Suppressor macrophage treated with lipopolysaccharide for 1 hour (primary cell): ENCODE data around the gene FARS2.

Experiments used
- DNase-seq, 3 donors: peaks; one replicate each; pipeline ENCODE4 v3.0.0-alpha.2; 2020 to 2022

Gene FARS2

DNA sequence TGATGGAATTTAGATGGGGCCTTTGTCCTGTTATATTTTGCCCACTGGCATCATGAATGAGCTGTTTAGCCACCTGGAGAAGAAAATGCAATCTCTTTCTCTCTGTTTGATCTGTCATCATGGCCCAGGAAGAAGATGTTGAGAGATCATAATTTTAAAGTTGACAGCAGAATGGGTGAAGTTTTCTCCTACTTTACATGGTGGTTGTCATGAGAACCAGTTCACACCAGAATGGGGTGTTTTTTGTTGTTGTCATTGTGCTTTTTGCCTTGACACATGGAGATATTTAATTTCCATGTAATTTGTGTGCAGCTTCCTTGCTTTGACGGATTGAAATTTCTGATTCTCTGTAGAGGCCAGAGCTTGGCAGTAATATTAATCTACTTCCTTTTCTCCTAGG is 122.5 kb downstream of the FARS2 start:
- DNase-seq = no peak

DNA sequence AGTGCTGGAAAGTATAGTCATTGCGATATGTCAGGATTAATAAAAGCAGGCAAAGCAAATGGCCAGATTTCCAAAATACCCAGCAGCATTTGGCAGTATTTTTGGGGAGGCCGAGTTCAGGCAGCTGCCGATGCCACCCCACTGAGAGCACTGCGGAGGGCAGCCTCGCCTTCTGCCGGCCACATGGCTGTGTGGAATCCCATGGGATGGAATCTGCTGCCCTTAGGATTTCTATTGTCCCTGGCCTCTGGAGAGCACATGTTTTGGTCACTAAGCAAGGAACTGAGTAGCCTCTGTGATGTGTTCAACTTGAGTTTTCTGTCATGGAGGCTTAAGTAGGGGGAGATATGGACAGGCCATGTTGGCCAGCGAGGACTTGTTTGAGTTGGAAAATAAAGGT is 123.0 kb downstream of the FARS2 start:
- DNase-seq = no peak

- DNase-seq = no peak
Observed at GRCh38 chr6:5388326-5388725, 127.0 kb downstream of the FARS2 start.

GRCh38 chr6:5389086-5389745 is 127.9 kb downstream of the FARS2 start:
- DNase-seq = no peak

- no peak for DNase-seq
Observed at GRCh38 chr6:5390177-5390576, 128.9 kb downstream of the FARS2 start.

DNA sequence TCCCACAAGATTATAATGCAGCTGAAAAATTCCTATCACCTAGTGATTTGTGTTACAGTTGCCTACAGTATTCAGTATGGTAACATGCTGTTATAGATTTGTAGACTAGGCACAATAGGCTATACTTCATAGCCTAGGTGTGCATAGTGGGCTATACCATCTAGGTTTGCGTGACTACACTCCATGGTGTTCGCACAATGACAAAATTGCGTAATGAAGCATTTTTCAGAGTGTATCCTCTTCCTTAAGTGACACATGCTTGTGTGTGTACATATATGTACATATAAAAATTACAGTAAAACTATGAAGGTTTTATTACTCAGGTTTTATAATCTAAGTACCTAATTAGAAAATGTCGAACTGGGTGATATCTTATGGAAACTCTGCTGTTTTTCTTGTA is 133.0 kb downstream of the FARS2 start:
- DNase-seq = peak in 1 of 3 donors; percentile 10

- no peak for DNase-seq
Observed at GRCh38 chr6:5395719-5396118, 134.4 kb downstream of the FARS2 start.

DNA sequence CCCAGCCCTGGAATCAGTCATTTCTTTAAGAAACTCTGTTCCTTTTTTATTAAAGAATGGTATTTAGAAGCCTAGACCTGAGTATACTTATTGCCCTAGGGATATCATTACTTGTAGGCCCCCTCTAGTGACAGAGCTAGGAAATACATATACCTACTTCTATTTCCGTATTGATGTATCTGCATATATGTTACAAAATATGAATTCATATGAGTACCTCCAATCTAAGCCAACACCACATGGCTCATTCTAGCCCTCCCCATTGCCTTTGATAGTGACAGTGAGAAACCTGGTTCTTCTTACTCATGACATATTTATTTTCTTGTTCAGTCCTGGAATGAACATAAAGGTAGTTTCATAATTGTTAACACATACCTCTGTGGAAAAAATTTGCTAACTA is 137.2 kb downstream of the FARS2 start:
- peak; percentile 64 to 76 (median 66) for DNase-seq

- DNase-seq = no peak
Observed at GRCh38 chr6:5399391-5399790, 138.1 kb downstream of the FARS2 start.

- DNase-seq = peak; percentile 27 to 54 (median 33)
Observed at GRCh38 chr6:5401845-5402738, 140.8 kb downstream of the FARS2 start.

GRCh38 chr6:5403076-5403475 is 141.8 kb downstream of the FARS2 start:
- no peak for DNase-seq

DNA sequence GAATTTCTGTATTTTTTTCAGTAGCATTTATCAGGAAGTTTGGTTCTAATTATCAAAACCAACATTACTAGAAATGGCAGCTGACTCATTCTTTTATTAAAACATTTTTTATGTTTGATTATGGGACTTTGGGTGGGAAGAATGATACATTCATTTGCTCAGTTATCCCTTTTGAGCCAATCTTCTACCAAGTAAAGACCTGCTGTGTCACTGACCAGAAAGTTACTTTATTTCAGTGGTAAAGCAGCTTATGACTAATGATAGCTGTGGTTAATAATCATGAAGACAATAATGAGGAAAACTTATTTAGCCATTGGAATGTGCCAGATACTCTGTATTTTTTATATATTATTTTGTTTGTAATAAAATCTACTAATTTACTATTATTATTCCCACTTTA is 142.3 kb downstream of the FARS2 start:
- DNase-seq = peak in 1 of 3 donors; percentile 14

GRCh38 chr6:5405976-5406375 is 144.7 kb downstream of the FARS2 start:
- DNase-seq = no peak

GRCh38 chr6:5411414-5411813 is 150.1 kb downstream of the FARS2 start:
- no peak for DNase-seq

DNA sequence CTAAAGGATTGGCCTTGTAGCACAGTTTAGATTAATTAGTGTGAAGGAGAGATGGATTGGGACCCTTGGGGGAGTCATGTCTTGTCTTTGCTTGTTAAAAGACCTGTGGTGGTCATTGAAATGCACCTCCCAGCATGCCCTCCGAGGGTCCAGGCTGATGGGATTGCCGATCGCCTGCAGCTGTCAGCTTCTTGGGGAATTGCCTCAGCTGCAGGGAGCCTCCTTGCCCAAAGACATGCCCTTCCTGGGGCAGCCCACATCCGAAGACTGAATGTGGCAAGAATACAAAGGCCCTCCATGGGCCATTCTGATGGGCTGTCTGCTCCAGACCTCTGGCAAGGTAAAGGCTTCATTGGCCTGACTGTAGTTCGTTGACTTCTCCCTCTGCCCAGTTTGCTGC is 150.7 kb downstream of the FARS2 start:
- no peak for DNase-seq

DNA sequence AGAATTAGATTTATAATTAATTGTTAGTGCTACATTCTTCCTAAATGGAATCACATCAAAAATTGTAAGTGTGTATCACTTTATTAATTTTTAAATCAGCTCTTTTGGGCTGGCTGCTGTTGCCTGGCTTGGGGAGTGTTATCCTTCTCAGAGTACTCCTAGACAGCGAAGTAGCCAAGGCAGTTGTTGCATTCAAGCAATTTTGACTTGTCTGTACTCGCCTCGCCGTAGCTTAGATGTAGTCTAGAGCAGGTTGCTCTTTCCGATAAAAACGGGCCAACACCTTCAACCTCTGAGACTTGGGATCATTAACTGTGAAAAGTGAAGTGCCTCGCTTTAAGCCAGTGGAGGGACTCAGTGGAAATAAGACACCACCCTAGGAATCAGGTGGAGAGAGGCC is 151.3 kb downstream of the FARS2 start:
- no peak for DNase-seq

GRCh38 chr6:5416250-5416649 is 154.9 kb downstream of the FARS2 start:
- DNase-seq = no peak

- DNase-seq = no peak
Observed at GRCh38 chr6:5422321-5422915, 161.1 kb downstream of the FARS2 start.

DNA sequence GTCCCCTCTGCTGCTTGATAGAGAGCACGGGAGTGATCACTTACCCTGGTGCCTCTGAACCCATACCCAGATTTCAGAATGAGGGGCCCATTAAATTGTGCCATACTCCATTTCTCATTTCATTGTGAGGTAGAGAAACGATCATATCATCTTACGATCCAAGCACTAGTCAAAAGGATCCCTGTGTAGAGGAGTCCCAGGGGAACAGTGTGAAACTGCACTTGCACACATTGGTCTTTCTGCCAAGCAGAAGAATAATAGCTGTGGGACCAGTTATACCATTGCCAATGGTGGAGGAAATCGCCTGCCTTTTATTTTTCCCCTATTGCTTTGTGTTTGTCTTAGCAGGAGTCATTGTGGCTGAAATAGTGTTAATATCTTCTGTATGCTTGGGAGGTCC is 161.9 kb downstream of the FARS2 start:
- no peak for DNase-seq

DNA sequence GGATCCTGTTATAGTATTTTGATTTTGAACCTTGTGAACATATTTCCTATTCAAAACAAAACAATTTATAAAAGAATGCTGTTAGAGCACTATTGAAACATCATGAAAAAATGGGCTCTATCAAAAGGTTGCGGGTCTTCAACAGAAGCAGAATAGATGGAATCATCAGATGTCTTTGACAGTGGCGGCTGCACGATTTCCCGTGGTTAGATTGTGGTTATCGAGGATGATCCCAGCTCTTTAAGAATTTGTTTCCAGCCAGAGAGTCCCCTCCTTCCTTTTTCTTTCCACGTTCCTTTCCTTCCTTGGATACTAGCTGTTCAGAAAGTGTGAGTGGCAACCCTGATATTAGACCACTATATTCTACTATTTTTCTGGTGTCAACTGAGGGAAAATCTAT is 163.4 kb downstream of the FARS2 start:
- no peak for DNase-seq

DNA sequence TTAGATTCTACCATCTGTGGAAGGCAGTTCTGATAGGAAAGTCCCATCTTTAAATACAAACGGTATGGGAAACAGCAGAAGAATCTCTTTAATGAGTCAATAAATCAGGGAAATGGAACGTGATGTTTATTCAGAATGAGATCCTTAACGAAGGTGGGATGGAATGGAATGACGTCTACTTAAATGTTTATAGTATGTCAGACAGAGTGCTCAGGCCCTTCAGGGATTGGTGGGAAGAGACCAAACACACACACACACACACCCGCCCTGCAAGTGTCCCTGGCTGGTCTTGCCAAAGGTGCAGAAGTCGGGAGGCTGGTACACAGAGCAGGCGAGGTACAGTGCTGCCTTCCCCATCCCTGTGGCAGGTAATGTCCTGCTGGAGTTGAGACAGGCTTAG is 164.0 kb downstream of the FARS2 start:
- no peak for DNase-seq

DNA sequence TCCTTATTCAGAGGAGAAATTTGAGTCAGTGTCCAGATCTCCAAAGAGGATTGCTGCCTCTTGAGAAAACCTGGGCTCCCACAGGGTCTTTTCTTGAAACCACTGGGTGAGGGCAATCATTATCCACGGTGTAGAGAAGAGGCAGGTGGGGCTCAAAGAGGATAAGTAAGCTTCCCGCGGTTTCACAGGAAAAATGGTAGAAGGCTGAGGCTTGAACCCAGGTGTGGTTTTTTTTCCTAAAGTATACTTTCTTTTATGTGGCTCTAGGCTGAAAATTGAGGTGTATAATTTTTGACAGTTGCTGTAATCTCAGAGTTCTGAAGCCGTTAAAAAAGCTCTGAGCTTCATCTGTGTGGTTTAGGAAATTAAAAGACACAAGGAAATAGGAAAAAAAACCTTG is 164.5 kb downstream of the FARS2 start:
- no peak for DNase-seq

DNA sequence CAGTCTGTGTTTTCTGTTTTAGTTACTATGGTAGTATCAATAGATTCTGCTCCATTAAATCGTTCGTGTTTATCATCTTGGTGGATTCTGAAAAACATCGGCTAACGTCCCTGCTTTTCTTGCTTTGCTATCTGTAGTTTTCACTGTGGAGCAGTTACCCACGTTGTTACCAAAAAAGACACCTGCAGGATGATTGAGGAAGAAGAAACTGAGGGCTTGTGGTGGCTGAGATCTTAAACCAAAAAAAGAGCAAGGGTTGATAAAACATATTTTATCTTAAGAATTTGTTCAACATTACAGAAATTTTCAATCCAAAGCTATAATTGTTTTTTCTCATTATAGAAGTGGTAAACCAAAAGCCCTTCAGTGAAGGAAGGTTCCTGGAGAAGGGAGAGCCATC is 166.3 kb downstream of the FARS2 start:
- no peak for DNase-seq

DNA sequence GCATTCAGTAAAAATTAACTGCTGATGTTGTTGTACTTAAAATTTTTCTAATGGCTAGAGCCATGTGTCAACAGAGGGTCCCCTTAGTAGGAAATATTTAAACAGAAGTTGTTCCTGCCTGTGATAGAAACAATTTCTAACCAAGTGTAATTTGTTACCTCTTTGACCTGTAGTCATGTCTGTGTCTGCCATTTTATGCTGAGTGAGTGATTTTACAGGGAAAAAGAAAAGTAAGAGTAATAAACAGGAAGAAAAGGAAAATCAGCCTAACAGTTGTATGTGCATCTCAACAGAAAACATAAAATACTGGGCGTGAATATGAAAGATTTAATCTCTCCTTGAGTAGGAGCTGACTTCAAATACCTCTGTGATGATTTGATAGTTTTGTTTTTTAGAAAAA is 172.0 kb downstream of the FARS2 start:
- no peak for DNase-seq
